Measurements from ENCODE around the gene ALKBH3. TPM values are rescaled to one million over a fixed set of nuclear protein-coding genes. Genes with fewer than 3 reads are reported as not detected.

Gene ALKBH3
- total RNA-seq, 1 experiment from 2014 or later = 36.7 TPM

DNA sequence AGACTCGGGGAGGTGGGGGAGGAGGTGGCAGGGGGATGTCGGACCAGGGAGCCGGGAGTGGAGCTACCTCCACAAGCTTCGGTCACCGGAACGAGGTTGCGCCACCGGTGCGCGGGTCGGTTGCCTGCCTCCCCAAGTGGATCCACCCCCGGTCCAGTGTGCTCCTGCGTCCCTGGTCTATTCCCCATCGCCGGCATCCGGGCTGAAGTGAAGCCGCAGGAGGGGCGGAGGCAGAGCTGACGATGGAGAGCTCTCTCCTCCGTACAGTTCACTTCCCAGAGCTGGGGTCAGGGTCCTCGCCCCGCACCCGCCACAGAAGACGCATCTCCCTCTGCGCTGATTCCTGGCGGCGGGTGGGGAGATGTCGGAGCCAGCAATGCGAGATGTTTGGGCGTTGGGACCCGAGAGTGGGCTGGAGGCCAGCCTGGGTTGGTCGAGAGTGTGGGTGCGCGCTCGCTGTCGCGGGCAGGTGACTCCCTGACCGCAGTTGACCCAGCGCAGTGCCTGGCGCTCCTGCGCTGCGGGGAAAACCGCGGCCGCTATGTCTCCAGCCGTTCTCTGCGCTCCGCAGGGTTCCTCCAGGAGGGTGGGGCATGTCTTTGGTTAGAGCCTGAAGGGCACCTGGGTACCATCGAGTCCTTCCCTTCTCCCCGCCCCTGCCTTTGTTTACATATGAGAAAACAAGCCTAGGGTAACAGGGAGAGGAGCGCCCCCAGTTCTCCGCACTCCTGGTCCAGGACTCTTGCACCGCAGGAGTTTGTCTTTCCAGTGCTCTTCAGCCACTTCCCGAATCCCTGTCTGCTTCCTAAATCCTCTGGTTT, 63.5 kb downstream of the ALKBH3 start (continued):
- TF ChIP-seq POLR2A (IDR thresholded peaks at IDR 0.05; ENCODE audit: borderline replicate concordance, extremely low read depth, insufficient read depth, insufficient read length) = no peak

DNA sequence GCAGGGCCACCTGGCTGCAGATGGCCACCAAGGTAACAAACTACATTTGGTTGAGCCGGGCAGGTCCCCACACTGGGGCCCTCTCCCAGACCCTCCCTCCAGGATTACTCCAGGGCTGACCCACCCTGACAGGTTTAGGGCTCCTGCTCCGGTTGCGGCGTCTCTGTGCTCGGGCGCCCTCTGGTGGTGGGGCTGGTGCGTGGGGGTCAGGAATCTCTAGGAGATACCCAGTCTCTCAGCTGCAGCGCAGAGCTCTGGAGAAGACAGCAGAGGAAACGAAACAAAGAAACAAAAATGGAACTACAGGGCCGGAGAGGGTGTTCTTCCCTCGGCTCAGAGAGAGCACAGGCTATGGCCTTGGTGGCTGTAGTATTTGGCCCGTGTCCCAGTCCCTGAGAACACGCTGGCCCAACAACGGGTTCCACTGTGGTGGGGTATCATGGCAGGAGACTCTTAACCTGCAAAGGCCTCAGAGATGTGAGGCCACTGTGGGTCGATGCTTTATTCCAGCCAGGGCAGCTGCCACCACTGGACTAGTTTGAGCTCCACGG, 64.2 kb downstream of the ALKBH3 start:
- BruUV-seq (replicated peaks) = no TSS peak
- no peaks in the 10 kb centered on the region for H3K9me3 ChIP-seq (ENCODE audit: control insufficient read depth in 1 of 2, insufficient read depth in 1 of 2, low read depth in 1 of 2, low read length in 2 of 2)
- no peaks in the 10 kb centered on the region for H3K27me3 ChIP-seq (ENCODE audit: insufficient read depth, low read length)
- H3K4me3 ChIP-seq (replicated peaks in 1 of 2; ENCODE audit: low read depth in 1 of 2, low read length in 2 of 2) = peak overlapping the region; percentile 38 to 55
- intact Hi-C loops (cut with micrococcal nuclease) = loop anchor here (1.0 kb wide), 2 partner anchors 55 to 92 kb away; no protein-coding TSS in a partner anchor
- peaks cover 0 to 12% of the 10 kb centered on the region in 2 experiments; a peak in 2 of 4 replicates for H3K4me1 ChIP-seq (ENCODE audit: control insufficient read depth in 1 of 2, insufficient read depth in 2 of 2, low read length in 2 of 2)
- H3K79me2 ChIP-seq (ENCODE audit: insufficient read depth, low read length) = no peaks in the 10 kb centered on the region
- peak overlapping the region; percentile 45 for H2AFZ ChIP-seq (ENCODE audit: low read depth, low read length, poor library complexity, severe bottlenecking)
- TF ChIP-seq, protein P1, sequence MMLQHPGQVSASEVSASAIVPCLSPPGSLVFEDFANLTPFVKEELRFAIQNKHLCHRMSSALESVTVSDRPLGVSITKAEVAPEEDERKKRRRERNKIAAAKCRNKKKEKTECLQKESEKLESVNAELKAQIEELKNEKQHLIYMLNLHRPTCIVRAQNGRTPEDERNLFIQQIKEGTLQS (IDR thresholded peaks at IDR 0.05) = no peak
- TF ChIP-seq FOSL1 (IDR thresholded peaks at IDR 0.05; ENCODE audit: low read depth) (no peak), YY1 (IDR thresholded peaks at IDR 0.05; ENCODE audit: extremely low read depth, insufficient replicate concordance, low read depth, low read length) (no peak), CEBPB (IDR thresholded peaks at IDR 0.05; ENCODE audit: low read depth) (no peak), ZFX (IDR thresholded peaks at IDR 0.05) (no peak), ZNF274 (IDR thresholded peaks at IDR 0.05; ENCODE audit: low read depth, low read length) (no peak), JUND (IDR thresholded peaks at IDR 0.05) (no peak), RAD21 (IDR thresholded peaks at IDR 0.05; ENCODE audit: low read depth) (peak; percentile 83), TCF7L2 (IDR thresholded peaks at IDR 0.05; ENCODE audit: borderline replicate concordance, extremely low read depth, insufficient read depth, insufficient read length) (no peak), SIN3A (IDR thresholded peaks at IDR 0.05; ENCODE audit: low read depth) (no peak)
- TF ChIP-seq, protein P2, sequence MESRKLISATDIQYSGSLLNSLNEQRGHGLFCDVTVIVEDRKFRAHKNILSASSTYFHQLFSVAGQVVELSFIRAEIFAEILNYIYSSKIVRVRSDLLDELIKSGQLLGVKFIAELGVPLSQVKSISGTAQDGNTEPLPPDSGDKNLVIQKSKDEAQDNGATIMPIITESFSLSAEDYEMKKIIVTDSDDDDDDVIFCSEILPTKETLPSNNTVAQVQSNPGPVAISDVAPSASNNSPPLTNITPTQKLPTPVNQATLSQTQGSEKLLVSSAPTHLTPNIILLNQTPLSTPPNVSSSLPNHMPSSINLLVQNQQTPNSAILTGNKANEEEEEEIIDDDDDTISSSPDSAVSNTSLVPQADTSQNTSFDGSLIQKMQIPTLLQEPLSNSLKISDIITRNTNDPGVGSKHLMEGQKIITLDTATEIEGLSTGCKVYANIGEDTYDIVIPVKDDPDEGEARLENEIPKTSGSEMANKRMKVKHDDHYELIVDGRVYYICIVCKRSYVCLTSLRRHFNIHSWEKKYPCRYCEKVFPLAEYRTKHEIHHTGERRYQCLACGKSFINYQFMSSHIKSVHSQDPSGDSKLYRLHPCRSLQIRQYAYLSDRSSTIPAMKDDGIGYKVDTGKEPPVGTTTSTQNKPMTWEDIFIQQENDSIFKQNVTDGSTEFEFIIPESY (IDR thresholded peaks at IDR 0.05; ENCODE audit: extremely low read depth, insufficient replicate concordance, low read length) = no peak
- TF ChIP-seq, protein P3, sequence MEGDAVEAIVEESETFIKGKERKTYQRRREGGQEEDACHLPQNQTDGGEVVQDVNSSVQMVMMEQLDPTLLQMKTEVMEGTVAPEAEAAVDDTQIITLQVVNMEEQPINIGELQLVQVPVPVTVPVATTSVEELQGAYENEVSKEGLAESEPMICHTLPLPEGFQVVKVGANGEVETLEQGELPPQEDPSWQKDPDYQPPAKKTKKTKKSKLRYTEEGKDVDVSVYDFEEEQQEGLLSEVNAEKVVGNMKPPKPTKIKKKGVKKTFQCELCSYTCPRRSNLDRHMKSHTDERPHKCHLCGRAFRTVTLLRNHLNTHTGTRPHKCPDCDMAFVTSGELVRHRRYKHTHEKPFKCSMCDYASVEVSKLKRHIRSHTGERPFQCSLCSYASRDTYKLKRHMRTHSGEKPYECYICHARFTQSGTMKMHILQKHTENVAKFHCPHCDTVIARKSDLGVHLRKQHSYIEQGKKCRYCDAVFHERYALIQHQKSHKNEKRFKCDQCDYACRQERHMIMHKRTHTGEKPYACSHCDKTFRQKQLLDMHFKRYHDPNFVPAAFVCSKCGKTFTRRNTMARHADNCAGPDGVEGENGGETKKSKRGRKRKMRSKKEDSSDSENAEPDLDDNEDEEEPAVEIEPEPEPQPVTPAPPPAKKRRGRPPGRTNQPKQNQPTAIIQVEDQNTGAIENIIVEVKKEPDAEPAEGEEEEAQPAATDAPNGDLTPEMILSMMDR (IDR thresholded peaks at IDR 0.05 in 2 of 3, conservative IDR thresholded peaks at IDR 0.05 in 1 of 3; ENCODE audit: borderline replicate concordance in 1 of 3, insufficient read depth in 1 of 3, low read depth in 2 of 3, low read length in 2 of 3) = peak; percentile 80 to 99 (median 92)
- TF ChIP-seq, protein P4, sequence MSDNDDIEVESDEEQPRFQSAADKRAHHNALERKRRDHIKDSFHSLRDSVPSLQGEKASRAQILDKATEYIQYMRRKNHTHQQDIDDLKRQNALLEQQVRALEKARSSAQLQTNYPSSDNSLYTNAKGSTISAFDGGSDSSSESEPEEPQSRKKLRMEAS (IDR thresholded peaks at IDR 0.05) = no peak
- ChIA-PET CTCF (interaction anchor here (0.6 to 2.8 kb wide), 13 partner anchors 10 to 119 kb away, joined by 3 to 24 read pairs (median 4); no protein-coding TSS in a partner anchor), POLR2A (no interaction called here), RAD21 (ENCODE audit: low non-redundant PET in 1 of 2, low total read pairs in 2 of 2, uncharacterized antibody in 2 of 2, unreplicated experiment in 2 of 2) (interaction anchor here in 1 of 2 experiments (1.0 kb wide), 1 partner anchor 55 kb away, joined by 3 read pairs; no protein-coding TSS in a partner anchor)
- H4K20me1 ChIP-seq (ENCODE audit: insufficient read depth) = no peaks in the 10 kb centered on the region
- peak overlapping the region; percentile 86 for H3K4me2 ChIP-seq (ENCODE audit: low read length)
- H3K9me2 ChIP-seq (ENCODE audit: insufficient read depth) = no peaks in the 10 kb centered on the region
- no peak for DNase-seq (ENCODE audit: low read depth, low spot score)
- peak; percentile 81 for ATAC-seq
- H3K9ac ChIP-seq (ENCODE audit: low read length) = no peak overlapping the region
- no peak overlapping the region for H3K27ac ChIP-seq (ENCODE audit: low read depth, low read length)
- H3K36me3 ChIP-seq (ENCODE audit: control insufficient read depth in 1 of 2, insufficient read depth in 2 of 2, low read length in 2 of 2) = no peaks in the 10 kb centered on the region
